ENCODE results near the gene ITGA8.
"Not testable (repeated sequence)": the region's sequence is repeated elsewhere in the genome, so short reads cannot be mapped to it uniquely, and the experiment has no call there.

ITGA8 gene

DNA sequence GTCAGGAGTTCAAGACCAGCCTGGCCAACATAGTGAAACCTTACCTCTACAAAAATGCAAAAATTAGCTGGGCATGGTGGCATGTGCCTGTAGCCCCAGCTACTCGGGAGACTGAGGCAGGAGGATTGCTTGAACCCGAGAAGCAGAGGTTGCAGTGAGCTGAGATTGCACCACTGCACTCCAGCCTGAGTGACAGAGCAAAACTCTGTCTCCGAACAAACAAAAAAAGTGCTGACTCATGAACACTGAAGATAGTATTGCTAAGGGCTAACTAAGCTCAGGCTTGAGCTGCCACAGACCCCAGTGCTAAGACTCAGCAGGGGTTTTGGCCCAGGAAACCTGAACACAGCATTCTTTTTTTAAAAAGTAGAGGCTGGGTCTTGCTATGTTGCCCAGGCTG is 162.6 kb downstream of the ITGA8 start:
- not testable (repeated sequence) for DNase-seq (ENCODE audit: low read depth in 2 of 2)

DNA sequence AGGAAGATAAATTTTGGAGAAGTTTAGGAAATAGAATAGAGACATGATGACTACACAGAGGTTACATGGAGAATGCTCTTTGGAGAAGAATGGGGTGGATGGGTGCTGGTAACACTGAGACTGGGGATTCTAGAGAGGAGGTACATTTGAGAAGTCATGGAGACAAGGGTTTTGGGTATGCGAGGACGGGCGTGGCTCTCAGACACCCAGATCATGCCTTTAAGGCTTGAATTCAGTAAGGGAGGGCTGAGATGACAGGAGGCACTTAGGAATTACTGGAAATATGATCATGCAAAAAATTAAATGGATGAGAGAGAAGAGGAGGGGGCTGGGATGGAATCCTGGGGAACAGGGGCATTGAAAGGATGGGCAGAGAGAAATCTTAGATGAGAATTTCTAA is 168.8 kb downstream of the ITGA8 start:
- no peak for DNase-seq (ENCODE audit: low read depth in 2 of 2)

DNA sequence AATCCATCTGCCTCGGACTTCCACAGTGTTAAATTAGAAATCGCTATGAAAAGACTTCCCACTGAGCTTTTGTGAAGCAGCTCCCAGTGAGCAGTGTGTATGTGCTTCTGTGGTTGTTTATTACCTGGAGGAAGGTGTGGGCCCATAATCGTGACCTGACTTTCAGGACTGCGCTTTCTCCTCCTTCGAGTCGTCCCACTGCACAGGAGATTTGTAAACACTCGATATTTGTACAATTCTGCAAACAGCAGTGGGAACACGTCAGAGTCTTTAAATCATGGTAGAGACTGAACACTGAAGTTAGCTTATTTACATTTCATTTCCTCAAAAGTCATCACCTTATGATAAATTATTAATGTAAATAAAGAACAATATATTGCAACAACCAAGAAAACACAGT is 171.4 kb downstream of the ITGA8 start:
- no peak for DNase-seq (ENCODE audit: low read depth in 2 of 2)

DNA sequence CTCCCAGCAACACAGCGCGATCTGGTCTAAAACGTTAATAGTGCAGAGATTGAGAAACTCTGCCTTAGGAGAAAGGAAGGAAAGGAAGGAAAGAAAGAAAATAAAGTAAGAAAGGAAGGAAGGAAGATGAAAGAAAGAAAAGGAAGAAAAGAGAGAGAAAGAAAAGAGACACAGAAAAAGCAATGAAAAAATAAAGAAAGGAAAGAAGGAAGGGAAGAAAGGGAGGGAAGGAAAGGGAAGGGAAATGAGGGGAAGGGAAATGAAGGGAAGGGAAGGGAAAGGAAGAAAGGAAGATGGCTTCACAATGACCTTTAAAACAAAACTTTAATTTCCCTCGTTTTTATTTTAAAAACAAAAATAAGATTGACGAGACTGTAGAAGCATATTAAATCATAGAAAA is 173.1 kb downstream of the ITGA8 start:
- no peak for DNase-seq (ENCODE audit: low read depth in 2 of 2)

DNA sequence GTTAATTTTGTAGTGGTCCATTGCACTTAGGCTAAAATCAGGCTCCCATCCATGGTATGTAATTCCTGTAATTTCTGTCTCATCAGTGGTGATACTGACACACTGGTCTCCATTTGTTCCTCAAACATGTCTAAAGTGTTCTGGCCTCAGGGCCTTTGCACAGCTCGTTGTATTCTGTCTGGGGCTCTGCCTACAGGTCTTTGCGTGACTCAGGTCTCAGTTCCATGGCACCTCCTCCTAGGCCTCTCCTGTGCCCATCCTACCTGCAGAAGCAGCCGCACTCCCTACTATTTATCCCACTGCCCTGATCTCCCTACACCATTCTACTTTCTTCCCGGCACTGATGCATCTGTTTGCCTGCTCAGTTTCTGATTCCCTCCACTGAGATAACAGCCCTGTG is 173.8 kb downstream of the ITGA8 start:
- DNase-seq (ENCODE audit: low read depth in 2 of 2): no peak

DNA sequence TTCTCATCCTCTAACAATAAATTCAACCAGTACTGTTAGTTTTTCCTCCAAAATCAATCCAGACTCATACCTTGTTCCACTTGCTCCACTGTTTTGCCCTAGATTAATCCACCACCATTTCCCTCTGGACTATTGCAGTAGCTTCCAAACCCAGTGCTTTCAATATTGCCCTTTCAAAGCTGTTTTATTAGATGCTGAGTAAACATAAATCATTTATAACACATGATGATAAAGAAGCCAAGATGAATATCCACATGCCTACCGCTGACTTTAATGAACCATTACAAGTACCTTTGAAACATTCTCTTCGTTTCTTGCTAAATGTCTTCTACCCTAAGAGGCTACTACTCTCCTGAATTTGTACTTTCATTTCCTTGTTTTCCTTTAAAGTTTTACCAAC is 174.5 kb downstream of the ITGA8 start:
- no peak for DNase-seq (ENCODE audit: low read depth in 2 of 2)

DNA sequence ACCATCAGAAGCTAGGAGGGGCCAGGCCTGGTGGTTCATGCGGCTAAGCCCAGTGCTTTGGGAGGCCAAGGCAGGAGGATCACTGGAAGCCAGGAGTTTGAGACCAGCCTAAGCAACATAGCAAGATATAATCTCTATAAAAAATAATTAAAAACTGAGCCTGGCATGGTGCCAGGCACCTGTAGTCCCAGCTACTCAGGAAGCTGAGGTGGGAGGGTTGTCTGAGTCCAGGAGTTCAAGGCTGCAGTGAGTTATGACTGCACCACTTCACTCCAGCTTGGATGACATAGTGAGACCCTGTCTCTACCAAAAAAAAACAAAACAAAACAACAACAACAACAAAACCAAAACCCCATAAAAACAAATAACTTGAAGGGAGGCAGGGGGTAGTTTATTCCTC is 175.7 kb downstream of the ITGA8 start:
- DNase-seq (ENCODE audit: low read depth in 2 of 2): no peak

DNA sequence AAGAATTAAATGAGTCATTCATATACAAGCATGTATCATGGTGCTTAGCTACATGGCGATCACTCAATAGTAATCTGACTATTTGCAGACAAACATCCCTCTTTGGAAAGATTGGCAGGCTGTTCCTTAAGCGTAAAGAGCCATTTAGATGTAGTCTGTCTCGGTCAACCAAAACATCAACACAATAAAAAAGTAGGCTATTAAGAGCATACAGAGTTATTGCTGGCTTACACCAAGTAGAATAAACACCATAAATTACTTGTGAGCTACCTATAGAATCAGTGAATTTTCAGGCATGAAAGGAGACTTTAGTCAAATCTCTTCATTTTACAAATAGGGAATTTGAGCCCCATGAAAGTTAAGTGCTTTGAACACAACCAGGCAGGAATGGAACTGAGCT is 176.9 kb downstream of the ITGA8 start:
- no peak for DNase-seq (ENCODE audit: low read depth in 2 of 2)

DNA sequence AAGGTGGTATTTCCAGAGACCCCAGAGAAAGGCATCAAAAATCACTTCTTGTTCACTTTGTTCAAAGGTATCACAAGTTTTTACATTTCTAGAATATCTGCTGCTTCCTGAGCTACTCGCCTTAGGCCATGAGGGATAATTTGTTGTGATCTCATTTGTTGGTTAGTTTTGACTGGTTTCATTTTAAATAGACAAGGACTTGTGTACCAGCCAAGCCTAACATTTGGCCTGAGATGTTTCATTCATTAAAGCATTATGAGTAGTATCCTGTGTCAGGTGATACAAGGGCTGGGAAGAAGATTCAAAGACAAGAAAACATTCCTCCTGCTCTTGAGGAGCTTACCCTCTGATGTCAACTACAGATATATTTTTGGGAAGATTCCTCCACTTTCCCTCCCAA is 178.3 kb downstream of the ITGA8 start:
- no peak for DNase-seq (ENCODE audit: low read depth in 2 of 2)

DNA sequence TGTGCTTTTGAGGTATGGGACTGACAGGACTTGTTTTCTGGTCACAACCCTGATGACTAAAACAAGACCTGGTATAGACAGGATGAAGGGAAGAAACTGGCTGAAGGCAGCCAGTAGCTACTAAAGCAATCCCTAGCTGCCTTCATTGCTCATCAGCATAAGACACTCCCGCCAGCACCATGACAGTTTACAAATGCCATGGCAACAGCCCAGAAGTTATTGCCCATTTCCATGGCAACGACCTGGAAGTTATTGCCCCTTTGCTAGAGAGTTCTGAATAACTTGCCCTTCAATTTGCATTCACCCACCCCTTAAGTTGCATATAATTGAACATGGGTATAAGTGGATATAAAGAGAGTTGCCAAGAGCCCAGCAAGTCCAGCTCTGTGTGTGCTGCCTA is 179.0 kb downstream of the ITGA8 start:
- no peak for DNase-seq (ENCODE audit: low read depth in 2 of 2)

DNA sequence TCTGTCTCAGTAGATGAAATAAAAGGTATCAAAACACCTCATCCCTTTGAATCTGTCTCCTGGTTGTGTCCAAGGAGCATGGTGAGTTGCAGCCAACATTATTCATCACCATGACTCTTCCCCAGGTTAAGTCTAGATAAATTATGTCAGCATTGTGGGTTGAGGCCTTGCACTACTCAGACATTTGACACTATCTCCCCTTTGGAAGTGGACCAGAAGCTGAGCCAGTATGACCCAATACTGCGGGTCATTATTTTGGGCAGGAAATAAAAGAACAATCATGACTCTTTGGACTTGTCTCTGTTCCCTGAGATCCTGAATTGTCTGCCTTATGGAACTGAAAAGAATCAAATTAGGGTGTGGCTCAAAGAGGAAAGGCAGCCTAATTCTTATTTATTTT is 180.5 kb downstream of the ITGA8 start:
- DNase-seq (ENCODE audit: low read depth in 2 of 2): no peak

DNA sequence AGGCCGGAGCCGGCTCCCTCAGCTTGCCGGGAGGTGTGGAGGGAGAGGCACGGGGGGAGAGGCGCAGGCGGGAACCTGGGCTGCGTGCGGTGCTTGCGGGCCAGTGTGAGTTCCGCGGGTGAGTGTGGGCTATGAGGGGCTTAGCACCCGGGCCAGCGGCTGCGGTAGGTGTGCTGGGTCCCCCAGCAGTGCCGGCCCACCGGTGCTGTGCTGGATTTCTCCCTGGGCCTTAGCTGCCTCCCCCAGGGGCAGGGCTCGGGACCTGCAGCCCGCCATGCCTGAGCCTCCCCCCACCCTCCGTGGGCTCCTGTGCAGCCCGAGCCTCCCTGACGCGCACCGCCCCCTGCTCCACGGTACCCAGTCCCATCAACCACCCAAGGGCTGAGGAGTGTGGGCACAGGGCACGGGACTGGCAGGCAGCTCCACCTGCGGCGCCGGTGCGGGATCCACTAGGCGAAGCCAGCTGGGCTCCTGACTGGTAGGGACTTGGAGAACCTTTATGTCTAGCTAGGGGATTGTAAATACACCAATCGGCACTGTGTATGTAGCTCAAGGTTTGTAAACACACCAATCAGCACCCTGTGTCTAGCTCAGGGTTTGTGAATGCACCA is 184.7 kb downstream of the ITGA8 start:
- DNase-seq (ENCODE audit: low read depth in 2 of 2): not testable (repeated sequence)

DNA sequence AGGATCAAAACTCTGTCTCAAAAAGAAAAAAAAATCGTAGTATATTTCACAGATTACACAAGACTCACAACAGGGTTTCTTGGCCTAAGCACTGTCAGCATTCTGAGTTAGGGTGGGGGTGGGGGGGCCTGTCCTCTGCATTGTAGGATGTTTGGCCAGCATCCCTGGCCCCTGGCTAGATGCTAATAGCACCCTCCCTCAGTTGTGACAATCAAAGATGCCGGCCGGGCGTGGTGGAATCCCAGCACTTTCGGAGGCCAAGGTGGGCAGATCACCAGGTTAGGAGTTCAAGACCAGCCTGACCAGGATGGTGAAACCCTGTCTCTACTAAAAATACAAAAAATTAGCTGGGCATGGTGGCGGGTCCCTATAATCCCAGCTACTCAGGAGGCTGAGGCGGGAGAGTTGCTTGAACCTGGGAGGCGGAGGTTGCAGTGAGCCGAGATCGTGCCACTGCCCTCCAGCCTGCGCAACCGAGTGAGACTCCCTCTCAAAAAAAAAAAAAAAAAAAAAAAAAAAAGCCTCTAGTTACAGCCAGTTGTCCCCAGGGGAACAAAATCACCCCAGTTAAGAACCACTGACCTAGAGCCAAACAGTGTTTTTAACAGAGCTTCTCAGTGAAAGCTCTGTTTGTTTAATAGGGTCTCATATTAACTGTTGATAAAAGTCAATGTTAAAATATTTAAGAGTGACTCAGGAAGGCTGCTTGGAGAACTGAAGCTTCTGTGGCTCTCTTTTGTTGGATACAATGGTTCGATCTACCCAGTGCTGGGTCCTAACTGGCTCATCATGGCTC is 187.6 kb downstream of the ITGA8 start:
- no peak for DNase-seq (ENCODE audit: low read depth in 2 of 2)

DNA sequence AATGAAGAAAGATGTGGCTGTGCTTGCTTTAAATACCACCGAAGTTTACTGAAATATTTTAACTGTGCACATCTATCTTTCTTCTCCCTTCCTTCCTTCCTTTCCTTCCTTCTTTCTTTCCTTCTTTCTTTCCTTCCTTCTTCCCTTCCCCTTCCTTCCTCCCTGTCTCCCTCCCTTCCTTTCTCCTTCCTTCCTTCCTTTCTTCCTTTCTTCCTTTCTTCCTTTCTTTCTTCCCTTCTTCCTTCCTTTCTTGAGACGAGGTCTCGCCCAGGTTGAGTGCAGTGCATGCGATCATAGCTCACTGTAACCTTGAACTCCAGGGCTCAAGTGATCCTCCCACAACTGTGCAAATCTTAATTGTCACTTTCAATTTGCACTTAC is 190.9 kb downstream of the ITGA8 start:
- no peak for DNase-seq (ENCODE audit: low read depth in 2 of 2)

DNA sequence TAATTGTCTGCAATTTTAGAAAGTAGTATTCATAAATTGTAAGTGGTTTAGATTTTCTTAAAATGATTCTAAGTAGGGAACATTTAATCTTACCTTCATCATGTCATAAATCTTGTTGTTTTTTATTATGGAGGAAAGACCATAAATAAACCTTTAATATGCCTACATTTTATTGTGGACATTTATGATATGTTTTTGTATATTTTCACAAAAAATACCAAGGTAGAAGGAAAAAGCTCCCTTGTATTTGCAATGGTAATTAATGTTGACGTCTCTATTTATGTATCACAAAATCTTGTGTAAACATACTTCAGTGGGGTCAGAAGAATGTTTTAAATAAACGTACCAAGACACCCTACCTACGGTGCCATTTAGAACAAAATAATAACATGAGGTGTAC is 193.0 kb downstream of the ITGA8 start:
- DNase-seq (ENCODE audit: low read depth in 2 of 2): no peak

DNA sequence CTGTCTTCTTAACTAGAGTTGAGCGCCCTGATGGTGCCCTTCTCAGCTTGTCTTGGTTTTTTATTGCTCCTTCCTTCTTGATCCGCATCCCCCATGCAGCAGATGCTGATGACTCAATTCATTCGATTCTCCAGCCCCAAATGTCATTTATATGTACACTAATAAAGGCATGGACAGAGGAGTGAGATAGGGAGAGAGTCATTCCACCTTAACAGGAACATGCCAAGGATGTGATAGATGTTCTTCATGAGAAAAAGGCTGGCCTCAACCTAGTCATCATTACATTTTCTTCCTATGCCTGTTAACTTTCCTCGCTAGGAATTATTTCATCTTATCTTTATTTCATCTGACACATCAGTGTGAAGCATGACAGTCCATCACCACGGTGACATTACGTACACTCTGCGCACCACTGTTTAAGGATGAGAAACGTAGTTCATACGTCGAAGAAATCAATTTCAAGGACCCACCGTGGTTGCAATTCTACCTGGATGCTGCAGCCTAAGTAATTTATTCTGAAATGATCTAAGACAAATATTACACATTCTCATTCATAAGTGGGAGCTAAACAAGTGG is 198.3 kb downstream of the ITGA8 start:
- DNase-seq (ENCODE audit: low read depth in 2 of 2): no peak

DNA sequence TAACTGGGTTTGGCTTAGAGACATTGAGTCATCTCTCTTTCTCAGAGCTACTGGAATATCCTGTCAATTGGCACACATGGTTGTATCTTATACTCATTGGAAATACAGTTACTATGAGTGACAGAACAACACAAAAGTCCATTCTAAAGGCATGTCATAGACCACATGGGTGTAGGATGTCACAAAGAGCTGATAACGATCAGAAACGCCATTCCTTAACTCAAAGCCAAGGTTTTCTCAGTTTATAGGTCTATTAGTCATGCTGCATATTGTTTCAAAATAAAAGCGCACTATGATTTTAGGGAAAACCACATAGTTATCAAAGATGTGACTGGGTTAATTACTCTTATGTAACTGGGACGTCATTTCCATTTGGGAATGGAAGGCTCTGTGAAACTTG is 201.5 kb downstream of the ITGA8 start:
- DNase-seq (ENCODE audit: low read depth in 2 of 2): no peak

DNA sequence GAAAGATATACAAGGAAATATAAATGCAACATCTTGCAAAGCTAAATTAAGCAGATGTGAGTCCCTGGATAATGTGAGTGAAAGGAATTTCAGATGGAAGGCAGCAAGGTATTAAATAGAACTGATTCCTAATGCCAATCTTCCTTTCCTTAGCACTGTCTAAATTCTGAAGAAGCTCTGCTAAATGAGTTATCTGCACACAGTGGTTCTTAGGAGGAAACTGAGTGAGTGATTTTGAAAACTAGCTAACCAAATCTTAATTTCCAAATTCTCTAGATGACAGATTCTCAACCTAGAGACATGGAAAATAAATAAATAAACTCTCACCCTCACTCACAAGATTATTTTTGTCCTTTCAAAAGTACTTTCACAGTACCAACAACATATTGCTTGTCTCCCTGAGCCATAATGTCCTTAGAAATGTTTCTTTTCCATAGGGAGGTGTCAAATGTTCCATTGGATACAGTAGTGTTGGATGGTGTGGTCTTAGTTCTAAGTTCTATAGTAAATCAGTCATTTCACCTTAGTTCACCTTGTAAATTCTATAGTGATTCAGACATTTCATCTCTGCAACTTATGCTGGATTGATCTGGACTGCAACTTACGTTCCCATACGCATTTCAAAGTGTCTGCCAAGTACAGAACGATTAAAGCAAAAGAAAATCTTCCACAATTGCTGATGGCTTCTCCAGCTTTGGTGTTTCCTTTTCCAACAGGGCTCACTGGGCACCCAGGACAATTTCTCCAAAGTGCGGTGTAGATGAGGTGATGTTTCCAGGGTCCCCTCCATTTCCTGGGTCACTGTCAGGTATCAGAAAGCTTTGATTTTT is 203.3 kb downstream of the ITGA8 start:
- DNase-seq (ENCODE audit: low read depth in 2 of 2): no peak

DNA sequence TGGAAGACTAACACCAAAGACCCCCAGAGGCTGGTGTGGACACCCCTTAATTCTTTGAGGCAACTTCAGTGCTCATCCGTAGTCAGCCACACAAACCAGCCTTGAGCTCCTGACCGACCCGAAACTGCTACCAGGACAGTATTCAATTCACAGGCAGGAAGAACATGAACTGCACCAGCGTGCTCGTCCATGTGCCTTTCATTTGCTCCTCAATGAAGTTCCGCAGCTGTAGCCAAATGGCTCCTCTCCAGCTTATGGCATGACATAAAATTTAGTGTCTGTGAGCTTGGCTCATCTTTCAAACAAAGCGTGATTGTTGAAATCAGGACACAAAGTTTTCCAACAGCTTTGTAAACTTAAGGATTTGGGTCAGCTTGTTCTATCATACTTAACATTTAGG is 204.5 kb downstream of the ITGA8 start:
- DNase-seq (ENCODE audit: low read depth in 2 of 2): no peak

DNA sequence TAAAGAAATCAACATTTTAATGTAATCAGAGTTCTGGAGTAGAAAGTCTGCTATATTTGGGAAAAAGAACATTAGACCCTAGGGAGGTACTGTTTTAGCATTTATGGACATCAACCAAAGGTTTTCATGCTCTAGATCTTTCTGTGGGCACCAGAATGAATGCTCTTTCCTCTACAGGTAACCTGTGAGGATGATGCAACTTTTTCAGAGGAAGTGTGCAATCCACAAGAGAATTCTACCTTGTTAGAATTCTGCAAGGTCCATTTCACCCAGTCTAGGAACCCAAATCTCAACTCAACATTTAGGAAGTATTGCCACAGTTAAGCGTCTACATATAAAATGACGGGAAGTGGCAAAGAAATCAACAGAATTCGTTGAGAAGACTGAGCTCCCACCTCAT is 208.8 kb downstream of the ITGA8 start:
- DNase-seq (ENCODE audit: low read depth in 2 of 2): no peak

DNA sequence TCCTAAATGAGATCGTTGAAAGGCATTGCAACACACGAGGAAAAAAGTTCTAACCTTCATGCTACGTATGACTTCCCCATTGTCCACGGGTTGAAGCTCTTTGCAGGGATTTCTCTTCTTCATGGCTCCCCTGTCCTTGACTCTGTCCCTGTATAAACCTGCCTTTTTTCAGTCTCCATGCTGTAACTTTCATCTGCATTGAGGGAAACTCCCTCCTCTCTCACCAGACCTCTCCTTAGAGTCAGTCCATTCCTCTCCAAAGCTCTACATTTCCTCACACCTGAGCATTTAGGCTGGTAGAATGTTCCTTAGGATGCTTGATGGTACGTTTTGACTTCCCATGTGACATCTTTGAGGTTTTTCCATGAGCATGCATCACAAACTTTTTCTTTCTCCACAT is 214.4 kb downstream of the ITGA8 start:
- DNase-seq (ENCODE audit: low read depth in 2 of 2): no peak

DNA sequence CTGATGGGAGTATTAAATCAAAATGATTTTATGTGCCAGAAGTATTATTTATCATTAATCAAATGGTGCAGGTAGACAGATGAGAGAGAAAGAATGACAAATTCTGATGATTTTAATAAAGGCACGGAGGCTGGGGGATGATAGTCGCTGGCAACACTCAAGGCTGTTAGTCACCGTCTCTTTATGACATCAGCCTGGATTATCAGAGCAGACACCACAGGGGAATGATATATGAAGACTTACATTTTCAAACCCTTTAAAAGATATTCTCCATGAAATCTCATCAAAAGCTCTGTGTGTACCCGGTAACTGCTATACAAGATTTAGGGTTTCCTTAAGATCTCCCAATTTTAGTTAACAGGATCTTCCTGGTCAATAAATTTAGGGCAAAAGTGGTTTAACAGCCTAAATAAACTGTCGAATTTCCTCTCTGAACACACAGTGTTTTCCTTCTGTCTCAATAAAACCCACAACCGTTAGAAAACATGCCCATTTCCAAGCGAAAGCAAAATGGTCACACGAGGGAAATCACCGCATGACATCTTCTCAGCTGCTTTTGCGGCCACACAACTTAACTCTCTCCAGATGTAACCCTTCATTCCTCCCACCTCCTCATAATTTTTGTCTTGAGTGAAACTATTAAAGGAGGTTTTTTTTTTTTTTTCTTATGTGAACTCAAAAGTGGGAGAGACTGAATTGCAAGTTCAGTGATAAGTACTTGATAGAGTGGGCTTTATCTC is 215.5 kb downstream of the ITGA8 start:
- DNase-seq (ENCODE audit: low read depth in 2 of 2): no peak
